B cell (primary cell): ENCODE results near the gene UNC79. TPM values are rescaled to one million over a fixed set of nuclear protein-coding genes. Genes with fewer than 3 reads are reported as not detected.

Source experiments
- ATAC-seq: fragments of 200-7000 bp; cut with Tn5 transposase; one replicate; pipeline ENCODE4 v1.10.0; 2021; ENCODE audit warnings: low read depth, mild to moderate bottlenecking, moderate number of reproducible peaks, moderate library complexity
- CTCF ChIA-PET: fragments of 350-600 bp; sonication (Branson Sonifier 250); formaldehyde crosslinking; loops from one replicate; lab custom pipeline; 2021; ENCODE audit warnings: antibody characterized with exemption, inconsistent platforms; lab: Charles Lee
- POLR2A ChIA-PET: fragments of 350-600 bp; sonication (Branson Sonifier 250); formaldehyde crosslinking; loops from one replicate; lab custom pipeline; 2021; ENCODE audit warnings: antibody characterized with exemption; lab: Charles Lee
- DNase-seq: peaks from one replicate; pipeline ENCODE4 v3.0.0; 2013
- H2AFZ ChIP-seq: 2 replicates; pipeline ENCODE4 v1.6.1; 2012; ENCODE audit warnings: mild to moderate bottlenecking, low read depth, low read length; ENCODE audit not compliant: insufficient read depth, poor library complexity, severe bottlenecking
- H3K27ac ChIP-seq, 2 donors: 1 replicate in 1 of 2; 2 replicates in 1 of 2; pipeline ENCODE4 v1.5.1; 2012 to 2013; ENCODE audit warnings: low read length in 2 of 2, mild to moderate bottlenecking in 2 of 2, moderate library complexity in 1 of 2
- H3K27me3 ChIP-seq, 4 experiments: fragments of 200-600 bp in 1 of 4; sonication (generic) in 1 of 4; replicated peaks in 1 of 4; 1 replicate in 2 of 4; 2 replicates in 2 of 4; pipeline versions ENCODE4 v1.6.1 to v1.7.0; 2013 to 2016; ENCODE audit warnings: low read length in 3 of 4, mild to moderate bottlenecking in 2 of 4, mixed read lengths in 1 of 4, moderate library complexity in 1 of 4; ENCODE audit not compliant: insufficient read depth in 4 of 4, control insufficient read depth in 3 of 4; ENCODE audit errors: control extremely low read depth in 1 of 4
- H3K36me3 ChIP-seq, 2 experiments: replicated peaks in 1 of 2; 1 replicate in 1 of 2; 2 replicates in 1 of 2; pipeline versions ENCODE4 v1.6.1 to v1.7.1; 2013; ENCODE audit warnings: low read length in 1 of 2; ENCODE audit not compliant: insufficient read depth in 2 of 2, control insufficient read depth in 1 of 2; ENCODE audit errors: control extremely low read depth in 1 of 2, extremely low read depth in 1 of 2
- H3K4me1 ChIP-seq, 2 donors: fragments of 200-600 bp in 1 of 2; sonication (generic) in 1 of 2; 1 replicate in 1 of 2; 2 replicates in 1 of 2; pipeline versions ENCODE4 v1.5.1 to v1.6.1; 2013 to 2017; ENCODE audit warnings: low read length in 2 of 2; ENCODE audit not compliant: control insufficient read depth in 2 of 2, insufficient read depth in 2 of 2
- H3K4me2 ChIP-seq: replicated peaks from 2 replicates; pipeline ENCODE3; 2012; ENCODE audit warnings: mild to moderate bottlenecking, low read depth, low read length; ENCODE audit not compliant: poor library complexity, severe bottlenecking
- H3K4me3 ChIP-seq, 5 experiments: fragments of 200-600 bp in 1 of 5; sonication (generic) in 1 of 5; 1 replicate in 3 of 5; 2 replicates in 2 of 5; pipeline versions ENCODE4 v1.5.1 to v1.7.0; 2011 to 2016; ENCODE audit warnings: low read length in 4 of 5, mild to moderate bottlenecking in 4 of 5, low read depth in 2 of 5, control low read depth in 1 of 5, moderate library complexity in 1 of 5; ENCODE audit not compliant: insufficient read depth in 1 of 5; ENCODE audit errors: control extremely low read depth in 1 of 5, extremely low read depth in 1 of 5
- H3K79me2 ChIP-seq: fragments of 200-600 bp; sonication (generic); one replicate; pipeline ENCODE4 v1.6.0; 2016; ENCODE audit warnings: low read length; ENCODE audit not compliant: control insufficient read depth, insufficient read depth
- H3K9ac ChIP-seq: fragments of 200-600 bp; sonication (generic); 2 replicates; pipeline ENCODE4 v1.6.1; 2017; ENCODE audit warnings: mild to moderate bottlenecking, low read length, moderate library complexity
- H3K9me3 ChIP-seq, 3 donors: one replicate each; pipeline versions ENCODE4 v1.6.1 to v1.7.1; 2013; ENCODE audit warnings: low read length in 2 of 3; ENCODE audit not compliant: control insufficient read depth in 2 of 3, insufficient read depth in 1 of 3; ENCODE audit errors: control extremely low read depth in 1 of 3
- H4K20me1 ChIP-seq: 2 replicates; pipeline ENCODE4 v1.6.0; 2012; ENCODE audit warnings: mild to moderate bottlenecking, low read length; ENCODE audit not compliant: insufficient read depth, control insufficient read depth, poor library complexity, severe bottlenecking
- H3K27ac Mint-ChIP-seq: one replicate; pipeline ENCODE4 v1.8.0; 2021; ENCODE audit warnings: mixed read lengths
- H3K27me3 Mint-ChIP-seq: one replicate; pipeline ENCODE4 v1.8.0; 2021; ENCODE audit warnings: mixed read lengths
- H3K4me1 Mint-ChIP-seq: one replicate; pipeline ENCODE4 v1.8.0; 2021; ENCODE audit warnings: mixed read lengths
- H3K4me3 Mint-ChIP-seq: one replicate; pipeline ENCODE4 v1.8.0; 2021; ENCODE audit warnings: mixed read lengths
- H3K9me3 Mint-ChIP-seq: one replicate; pipeline ENCODE4 v1.8.0; 2022; ENCODE audit warnings: mixed read lengths; ENCODE audit not compliant: insufficient read depth
- EZH2 ChIP-seq: IDR thresholded peaks from 2 replicates; pipeline ENCODE4 v1.6.1; 2012; ENCODE audit warnings: borderline replicate concordance, low read depth, mild to moderate bottlenecking, moderate library complexity, low read length; ENCODE audit not compliant: insufficient read depth, poor library complexity, severe bottlenecking
- WGBS: methylation state at CpG from one replicate; pipeline ENCODE4 v1.1.5; 2013; ENCODE audit warnings: missing lambda C conversion rate; ENCODE audit not compliant: insufficient coverage; 5-methylcytosine and 5-hydroxymethylcytosine counted together
- intact Hi-C: fragments of 100-400 bp; cut with micrococcal nuclease; formaldehyde crosslinking; loops from one replicate; pipeline ENCODE4 v1.10.0; 2022
- polyA plus RNA-seq: library from polyadenylated mRNA; depleted of rRNA; stranded (reverse); fragments of >200 nt; gene quantifications from 2 replicates; pipeline ENCODE4 v1.2.3, GENCODE V29; 2012
- total RNA-seq, 2 donors: library from RNA; stranded (reverse); fragments of 120-200 nt in 1 of 2; gene quantifications; 1 replicate in 1 of 2; 2 replicates in 1 of 2; pipeline versions ENCODE4 v1.2.3 to v1.2.4, GENCODE V29; 2013 to 2022
- TF ChIP-seq, protein P1 (sequence below): fragments of 200-600 bp; IDR thresholded peaks from one replicate; pipeline ENCODE4 v1.8.0; 2022; ENCODE audit warnings: antibody characterized with exemption, mild to moderate bottlenecking

The UNC79 gene
- total and polyA plus RNA-seq, 2 donors (not counting 1 experiment from before 2014, with no cell fraction given) = 0.04 to 0.15 TPM

DNA sequence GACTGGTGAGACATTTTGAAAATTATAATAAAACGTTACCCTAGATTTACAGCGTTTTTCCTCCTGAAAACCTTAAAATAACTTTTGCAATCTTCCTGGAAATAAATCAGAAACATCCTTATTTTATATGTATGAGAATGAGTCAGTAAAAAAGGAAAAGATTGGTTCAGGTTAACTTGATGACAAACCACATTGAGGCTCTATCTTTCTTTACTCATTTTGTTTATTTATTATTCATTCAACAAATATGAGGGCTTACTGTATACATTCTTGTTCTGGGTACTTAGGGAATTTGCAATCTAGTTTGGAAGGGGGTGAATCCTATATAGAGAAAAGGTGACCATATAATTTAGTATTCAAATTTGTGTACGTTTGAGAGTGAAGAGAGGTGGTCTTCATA is 156.6 kb downstream of the UNC79 start:
- H3K4me2 ChIP-seq = no peak overlapping the region
- H3K36me3 ChIP-seq = no peaks in the 10 kb centered on the region
- Mint-ChIP-seq H3K4me1 (no peaks in the 10 kb centered on the region), H3K27ac (no peak overlapping the region), H3K9me3 (no peaks in the 10 kb centered on the region), H3K27me3 (peaks cover 8% of the 10 kb centered on the region), H3K4me3 (no peak overlapping the region)
- ATAC-seq = no peak
- TF ChIP-seq, protein P1, sequence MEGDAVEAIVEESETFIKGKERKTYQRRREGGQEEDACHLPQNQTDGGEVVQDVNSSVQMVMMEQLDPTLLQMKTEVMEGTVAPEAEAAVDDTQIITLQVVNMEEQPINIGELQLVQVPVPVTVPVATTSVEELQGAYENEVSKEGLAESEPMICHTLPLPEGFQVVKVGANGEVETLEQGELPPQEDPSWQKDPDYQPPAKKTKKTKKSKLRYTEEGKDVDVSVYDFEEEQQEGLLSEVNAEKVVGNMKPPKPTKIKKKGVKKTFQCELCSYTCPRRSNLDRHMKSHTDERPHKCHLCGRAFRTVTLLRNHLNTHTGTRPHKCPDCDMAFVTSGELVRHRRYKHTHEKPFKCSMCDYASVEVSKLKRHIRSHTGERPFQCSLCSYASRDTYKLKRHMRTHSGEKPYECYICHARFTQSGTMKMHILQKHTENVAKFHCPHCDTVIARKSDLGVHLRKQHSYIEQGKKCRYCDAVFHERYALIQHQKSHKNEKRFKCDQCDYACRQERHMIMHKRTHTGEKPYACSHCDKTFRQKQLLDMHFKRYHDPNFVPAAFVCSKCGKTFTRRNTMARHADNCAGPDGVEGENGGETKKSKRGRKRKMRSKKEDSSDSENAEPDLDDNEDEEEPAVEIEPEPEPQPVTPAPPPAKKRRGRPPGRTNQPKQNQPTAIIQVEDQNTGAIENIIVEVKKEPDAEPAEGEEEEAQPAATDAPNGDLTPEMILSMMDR = no peak
- no peak for TF ChIP-seq EZH2
- H3K4me3 ChIP-seq = no peak overlapping the region
- DNase-seq = no peak
- intact Hi-C loops = no loop called here
- H4K20me1 ChIP-seq = no peaks in the 10 kb centered on the region
- H2AFZ ChIP-seq = no peak overlapping the region
- H3K79me2 ChIP-seq = no peaks in the 10 kb centered on the region
- no peak overlapping the region for H3K9ac ChIP-seq
- no peak overlapping the region for H3K27ac ChIP-seq
- POLR2A ChIA-PET = no interaction called here
- WGBS = no CpG with 5 or more reads among the region's 3 CpGs
- H3K9me3 ChIP-seq = no peaks in the 10 kb centered on the region
- CTCF ChIA-PET = no interaction called here
- no peaks in the 10 kb centered on the region for H3K4me1 ChIP-seq
- H3K27me3 ChIP-seq = peaks cover 0 to 2% (median 0%) of the 10 kb centered on the region in 4 experiments

DNA sequence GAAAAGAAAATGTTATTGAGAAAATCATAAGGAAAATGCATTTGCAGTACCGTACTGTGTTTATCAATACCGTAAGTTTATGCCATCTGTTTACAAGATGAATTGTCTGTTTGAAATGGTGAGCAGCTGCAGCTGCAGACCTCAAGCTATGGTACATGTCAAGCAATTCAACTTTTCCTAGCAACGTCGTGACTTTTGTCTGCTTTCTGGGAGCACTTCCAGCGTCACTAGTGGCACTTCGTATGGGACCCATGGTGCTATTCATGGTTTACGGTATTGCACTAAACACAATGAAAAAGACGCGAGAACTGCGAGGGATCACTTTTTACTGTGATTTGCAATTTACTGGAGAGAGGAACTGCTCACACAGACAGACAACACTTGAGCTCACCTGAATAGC is 160.8 kb downstream of the UNC79 start:
- ChIA-PET CTCF (no interaction called here), POLR2A (no interaction called here)
- WGBS = 95% methylated on average over 6 of the region's 10 CpGs
- no peak for ATAC-seq
- Histone ChIP-seq H3K27me3 (no peaks in the 10 kb centered on the region), H3K4me1 (no peaks in the 10 kb centered on the region), H3K79me2 (no peaks in the 10 kb centered on the region), H3K36me3 (no peaks in the 10 kb centered on the region), H3K4me2 (no peak overlapping the region), H3K4me3 (no peak overlapping the region), H4K20me1 (no peaks in the 10 kb centered on the region), H3K9ac (no peak overlapping the region), H3K27ac (no peak overlapping the region), H2AFZ (no peak overlapping the region), H3K9me3 (no peaks in the 10 kb centered on the region)
- Mint-ChIP-seq H3K9me3 (no peaks in the 10 kb centered on the region), H3K27ac (no peak overlapping the region), H3K27me3 (peaks cover 18% of the 10 kb centered on the region), H3K4me3 (no peak overlapping the region), H3K4me1 (no peaks in the 10 kb centered on the region)
- TF ChIP-seq EZH2 = no peak
- TF ChIP-seq, protein P1 = no peak
- intact Hi-C loops = no loop called here
- DNase-seq = no peak
